ENCODE data around the gene RAPGEF1.
A peak's percentile ranks its signal among the peaks of the same experiment; 100 is the strongest.
"Not testable (repeated sequence)": the region's sequence is repeated elsewhere in the genome, so short reads cannot be mapped to it uniquely, and the experiment has no call there.

Gene RAPGEF1

GRCh38 chr9:131727184-131727759 is 12.6 kb downstream of the RAPGEF1 start:
- no peak for DNase-seq

GRCh38 chr9:131724683-131725082 is 15.2 kb downstream of the RAPGEF1 start:
- peak in 1 of 2 experiments; percentile 59 for DNase-seq

GRCh38 chr9:131723632-131724031 is 16.2 kb downstream of the RAPGEF1 start:
- DNase-seq = no peak

- peak; percentile 100 for DNase-seq
These were observed 17.6 kb downstream of the RAPGEF1 start for GRCh38 chr9:131722255-131722654.

- peak; percentile 87 to 88 for DNase-seq
These were observed 18.8 kb downstream of the RAPGEF1 start for GRCh38 chr9:131721076-131721475.

GRCh38 chr9:131720330-131720729 is 19.5 kb downstream of the RAPGEF1 start:
- DNase-seq = peak in 1 of 2 experiments; percentile 28

GRCh38 chr9:131719262-131719908 is 20.5 kb downstream of the RAPGEF1 start:
- DNase-seq = no peak

GRCh38 chr9:131717719-131718460 is 22.0 kb downstream of the RAPGEF1 start:
- DNase-seq = no peak

GRCh38 chr9:131715906-131716305 is 24.0 kb downstream of the RAPGEF1 start:
- DNase-seq = no peak

GRCh38 chr9:131714821-131715220 is 25.1 kb downstream of the RAPGEF1 start:
- no peak for DNase-seq

- DNase-seq = no peak
These were observed 25.7 kb downstream of the RAPGEF1 start for GRCh38 chr9:131714161-131714646.

- DNase-seq = no peak
These were observed 26.9 kb downstream of the RAPGEF1 start for GRCh38 chr9:131713016-131713415.

GRCh38 chr9:131712151-131712716 is 27.6 kb downstream of the RAPGEF1 start:
- DNase-seq = no peak

GRCh38 chr9:131709771-131710431 is 30.0 kb downstream of the RAPGEF1 start:
- DNase-seq = no peak

- not testable (repeated sequence) for DNase-seq
These were observed 30.7 kb downstream of the RAPGEF1 start for GRCh38 chr9:131709010-131709770.

- DNase-seq = no peak
These were observed 31.5 kb downstream of the RAPGEF1 start for GRCh38 chr9:131708226-131709002.

- no peak for DNase-seq
These were observed 32.1 kb downstream of the RAPGEF1 start for GRCh38 chr9:131707733-131708157.

GRCh38 chr9:131707050-131707449 is 32.8 kb downstream of the RAPGEF1 start:
- DNase-seq = no peak

- DNase-seq = no peak
These were observed 33.3 kb downstream of the RAPGEF1 start for GRCh38 chr9:131706608-131706970.

GRCh38 chr9:131704988-131705387 is 34.9 kb downstream of the RAPGEF1 start:
- no peak for DNase-seq
